Suprapubic skin (tissue), 4 donors: ENCODE results near the gene CD163. TPM values are rescaled to one million over a fixed set of nuclear protein-coding genes. Genes with fewer than 3 reads are reported as not detected.

ENCODE experiments used
- DNase-seq, 2 donors: peaks; one replicate each; pipeline ENCODE4 v3.0.0-alpha.2; 2019; ENCODE audit warnings: low spot score in 2 of 2
- H3K27ac ChIP-seq: fragments of 200-600 bp; sonication (generic); one replicate; pipeline ENCODE4 v1.5.1; 2019
- H3K27me3 ChIP-seq: fragments of 200-600 bp; sonication (generic); one replicate; pipeline ENCODE4 v1.5.1; 2019
- H3K36me3 ChIP-seq: fragments of 200-600 bp; sonication (generic); one replicate; pipeline ENCODE4 v1.5.1; 2019
- H3K4me1 ChIP-seq: fragments of 200-600 bp; sonication (generic); one replicate; pipeline ENCODE4 v1.5.1; 2019
- H3K4me3 ChIP-seq: fragments of 200-600 bp; sonication (generic); one replicate; pipeline ENCODE4 v1.5.1; 2019; ENCODE audit warnings: mild to moderate bottlenecking
- H3K9me3 ChIP-seq: fragments of 200-600 bp; sonication (generic); one replicate; pipeline ENCODE4 v1.5.1; 2019
- CTCF ChIP-seq, 2 donors: fragments of 200-600 bp in 1 of 2; fragments of 450-650 bp in 1 of 2; sonication (generic) in 1 of 2; IDR thresholded peaks; one replicate each; pipeline ENCODE4 v1.5.1; 2016 to 2019; ENCODE audit warnings: antibody characterized with exemption in 2 of 2, mild to moderate bottlenecking in 1 of 2, moderate library complexity in 1 of 2
- EP300 ChIP-seq: sonication (generic); formaldehyde crosslinking; IDR thresholded peaks from one replicate; pipeline ENCODE4 v1.6.1; 2017; ENCODE audit warnings: antibody characterized with exemption
- POLR2A ChIP-seq, 2 donors: fragments of 450-650 bp; IDR thresholded peaks; one replicate each; pipeline ENCODE4 v1.6.1; 2017; ENCODE audit warnings: antibody characterized with exemption in 2 of 2, mild to moderate bottlenecking in 2 of 2, moderate library complexity in 2 of 2
- POLR2AphosphoS5 ChIP-seq, 3 donors: sonication (generic); formaldehyde crosslinking; IDR thresholded peaks; one replicate each; pipeline ENCODE4 v1.6.1; 2017; ENCODE audit warnings: antibody characterized with exemption in 3 of 3
- WGBS: methylation state at CpG from one replicate; pipeline ENCODE4 v1.1.5; 2018; 5-methylcytosine and 5-hydroxymethylcytosine counted together
- total RNA-seq, 4 donors: library from RNA; depleted of rRNA; stranded (reverse); fragments of >200 nt; gene quantifications; one replicate each; pipeline ENCODE4 v1.1.0, GENCODE V29; 2016

Gene CD163
- total RNA-seq, 4 donors from 2014 or later, result 12.9 to 22.0 (median 16.7) TPM

GRCh38 chr12:7450667-7451066 is 52.9 kb downstream of the CD163 start:
- Histone ChIP-seq H3K27me3 (no peaks in the 10 kb centered on the region), H3K4me3 (no peak overlapping the region), H3K9me3 (no peaks in the 10 kb centered on the region), H3K36me3 (no peaks in the 10 kb centered on the region), H3K27ac (no peak overlapping the region), H3K4me1 (no peaks in the 10 kb centered on the region)
- 69% methylated on average over 7 of the region's 7 CpGs for WGBS
- no peak for DNase-seq
- TF ChIP-seq CTCF (IDR thresholded peaks at IDR 0.05) (no peak), POLR2A (IDR thresholded peaks at IDR 0.05) (no peak)

- no peaks in the 10 kb centered on the region for H3K4me1 ChIP-seq
- H3K27me3 ChIP-seq, result no peaks in the 10 kb centered on the region
- H3K4me3 ChIP-seq, result no peak overlapping the region
- TF ChIP-seq EP300, result no peak
- TF ChIP-seq POLR2AphosphoS5 (IDR thresholded peaks at IDR 0.05), result no peak
- no peak for TF ChIP-seq CTCF (IDR thresholded peaks at IDR 0.05)
- no peak for TF ChIP-seq POLR2A (IDR thresholded peaks at IDR 0.05)
- H3K27ac ChIP-seq, result no peak overlapping the region
- DNase-seq, result no peak
- 83% methylated on average over 1 of the region's 1 CpG for WGBS
- no peaks in the 10 kb centered on the region for H3K36me3 ChIP-seq
- H3K9me3 ChIP-seq, result no peaks in the 10 kb centered on the region
These were observed 55.5 kb downstream of the CD163 start for GRCh38 chr12:7448099-7448498.

GRCh38 chr12:7444537-7444936 is 59.0 kb downstream of the CD163 start:
- no peak overlapping the region for H3K4me3 ChIP-seq
- no peak overlapping the region for H3K27ac ChIP-seq
- peaks cover 17% of the 10 kb centered on the region for H3K27me3 ChIP-seq
- H3K36me3 ChIP-seq, result no peaks in the 10 kb centered on the region
- WGBS, result 77% methylated on average over 4 of the region's 4 CpGs
- DNase-seq, result no peak
- no peak for TF ChIP-seq POLR2AphosphoS5 (IDR thresholded peaks at IDR 0.05)
- TF ChIP-seq POLR2A (IDR thresholded peaks at IDR 0.05), result no peak
- no peak for TF ChIP-seq CTCF (IDR thresholded peaks at IDR 0.05)
- TF ChIP-seq EP300, result no peak
- H3K9me3 ChIP-seq, result no peaks in the 10 kb centered on the region
- H3K4me1 ChIP-seq, result no peaks in the 10 kb centered on the region

GRCh38 chr12:7444076-7444475 is 59.5 kb downstream of the CD163 start, which contains the start of gene CD163L1:
Gene CD163L1, minus strand, starts transcription at chr12:7444153. Its CDS starts 26 bp downstream, at chr12:7444127.
- no peaks in the 10 kb centered on the region for H3K36me3 ChIP-seq
- H3K4me3 ChIP-seq, result no peak within 1 kb of the TSS
- no peak for DNase-seq
- no peak within 1 kb of the TSS for H3K27ac ChIP-seq
- no peaks in the 10 kb centered on the region for H3K4me1 ChIP-seq
- 37% methylated on average over 2 of the region's 2 CpGs for WGBS
- peaks cover 17% of the 10 kb centered on the region for H3K27me3 ChIP-seq
- no peaks in the 10 kb centered on the region for H3K9me3 ChIP-seq
- TF ChIP-seq POLR2A (IDR thresholded peaks at IDR 0.05), result no peak
- no peak for TF ChIP-seq POLR2AphosphoS5 (IDR thresholded peaks at IDR 0.05)
- no peak for TF ChIP-seq CTCF (IDR thresholded peaks at IDR 0.05)
- TF ChIP-seq EP300, result no peak

- Histone ChIP-seq H3K4me1 (no peaks in the 10 kb centered on the region), H3K36me3 (no peaks in the 10 kb centered on the region), H3K27ac (no peak overlapping the region), H3K4me3 (no peak overlapping the region), H3K27me3 (peaks cover 21% of the 10 kb centered on the region), H3K9me3 (no peaks in the 10 kb centered on the region)
- TF ChIP-seq POLR2A (IDR thresholded peaks at IDR 0.05), result no peak
- TF ChIP-seq POLR2AphosphoS5 (IDR thresholded peaks at IDR 0.05), result no peak
- TF ChIP-seq EP300, result no peak
- no peak for TF ChIP-seq CTCF (IDR thresholded peaks at IDR 0.05)
- 84% methylated on average over 1 of the region's 1 CpG for WGBS
- no peak for DNase-seq
These were observed 62.4 kb downstream of the CD163 start for GRCh38 chr12:7441216-7441615.
